Measurements from ENCODE around the gene TTF2. TPM values are rescaled to one million over a fixed set of nuclear protein-coding genes. Genes with fewer than 3 reads are reported as not detected.

The TTF2 gene
- total RNA-seq, 1 experiment from 2014 or later = 31.9 TPM

- no peaks in the 10 kb centered on the region; the same call in none of the 2 replicates for H3K36me3 ChIP-seq (ENCODE audit: control insufficient read depth, insufficient read depth, low read length)
- H3K36me3 Mint-ChIP-seq (ENCODE audit: insufficient read depth, unreplicated experiment) = peaks cover 38% of the 10 kb centered on the region
- no TSS peak for BruUV-seq (replicated peaks)
- H3K27ac Mint-ChIP-seq (ENCODE audit: unreplicated experiment) = no peak overlapping the region
- CTCF ChIA-PET = no interaction called here
- DNase-seq = no peak
- H3K4me1 Mint-ChIP-seq (ENCODE audit: low read depth, unreplicated experiment) = no peaks in the 10 kb centered on the region
- no peaks in the 10 kb centered on the region for H3K9me3 ChIP-seq
- no peaks in the 10 kb centered on the region for H3K9me3 Mint-ChIP-seq (ENCODE audit: unreplicated experiment)
- H3K4me3 ChIP-seq (ENCODE audit: low read depth, low read length) = no peak overlapping the region
- POLR2A ChIA-PET = no interaction called here
- intact Hi-C loops (cut with micrococcal nuclease; ENCODE audit: unreplicated experiment) = no loop called here
- no peak overlapping the region for H3K4me3 Mint-ChIP-seq (ENCODE audit: unreplicated experiment)
- no peaks in the 10 kb centered on the region for H3K27me3 ChIP-seq (replicated peaks; ENCODE audit: control insufficient read depth, insufficient read depth, low read length)
- no peaks in the 10 kb centered on the region for H3K27me3 Mint-ChIP-seq (ENCODE audit: insufficient read depth, unreplicated experiment)
- TF ChIP-seq CTCF (IDR thresholded peaks at IDR 0.05; ENCODE audit: insufficient read depth in 1 of 2, low read depth in 1 of 2, low read length in 1 of 2, severe bottlenecking in 1 of 2, unreplicated experiment in 1 of 2) = no peak
- no peaks in the 10 kb centered on the region for H3K4me1 ChIP-seq
Observed at GRCh38 chr1:117094841-117095604, 34.9 kb downstream of the TTF2 start.

- H3K4me1 Mint-ChIP-seq (ENCODE audit: low read depth, unreplicated experiment) = no peaks in the 10 kb centered on the region
- intact Hi-C loops (cut with micrococcal nuclease; ENCODE audit: unreplicated experiment) = no loop called here
- no peaks in the 10 kb centered on the region for H3K9me3 Mint-ChIP-seq (ENCODE audit: unreplicated experiment)
- Histone ChIP-seq H3K27me3 (replicated peaks; ENCODE audit: control insufficient read depth, insufficient read depth, low read length) (no peaks in the 10 kb centered on the region), H3K36me3 (ENCODE audit: control insufficient read depth, insufficient read depth, low read length) (no peaks in the 10 kb centered on the region; the same call in none of the 2 replicates), H3K4me1 (no peaks in the 10 kb centered on the region), H3K4me3 (ENCODE audit: low read depth, low read length) (no peak overlapping the region), H3K9me3 (no peaks in the 10 kb centered on the region)
- H3K4me3 Mint-ChIP-seq (ENCODE audit: unreplicated experiment) = no peak overlapping the region
- DNase-seq = no peak
- H3K27me3 Mint-ChIP-seq (ENCODE audit: insufficient read depth, unreplicated experiment) = no peaks in the 10 kb centered on the region
- no peak overlapping the region for H3K27ac Mint-ChIP-seq (ENCODE audit: unreplicated experiment)
- no TSS peak for BruUV-seq (replicated peaks)
- TF ChIP-seq CTCF (IDR thresholded peaks at IDR 0.05; ENCODE audit: insufficient read depth in 1 of 2, low read depth in 1 of 2, low read length in 1 of 2, severe bottlenecking in 1 of 2, unreplicated experiment in 1 of 2) = no peak
- POLR2A ChIA-PET = no interaction called here
- CTCF ChIA-PET = no interaction called here
- peaks cover 38% of the 10 kb centered on the region for H3K36me3 Mint-ChIP-seq (ENCODE audit: insufficient read depth, unreplicated experiment)
Observed at GRCh38 chr1:117096951-117097408, 36.9 kb downstream of the TTF2 start.

- CTCF ChIA-PET = no interaction called here
Observed at GRCh38 chr1:117097443-117097842, 37.3 kb downstream of the TTF2 start.

More at GRCh38 chr1:117097443-117097842, 37.3 kb downstream of the TTF2 start:
- Histone ChIP-seq H3K9me3 (no peaks in the 10 kb centered on the region), H3K4me3 (ENCODE audit: low read depth, low read length) (no peak overlapping the region), H3K36me3 (ENCODE audit: control insufficient read depth, insufficient read depth, low read length) (no peaks in the 10 kb centered on the region; the same call in none of the 2 replicates), H3K4me1 (no peaks in the 10 kb centered on the region), H3K27me3 (replicated peaks; ENCODE audit: control insufficient read depth, insufficient read depth, low read length) (no peaks in the 10 kb centered on the region)
- Mint-ChIP-seq H3K27ac (ENCODE audit: unreplicated experiment) (no peak overlapping the region), H3K27me3 (ENCODE audit: insufficient read depth, unreplicated experiment) (no peaks in the 10 kb centered on the region), H3K9me3 (ENCODE audit: unreplicated experiment) (no peaks in the 10 kb centered on the region), H3K4me3 (ENCODE audit: unreplicated experiment) (no peak overlapping the region), H3K4me1 (ENCODE audit: low read depth, unreplicated experiment) (no peaks in the 10 kb centered on the region), H3K36me3 (ENCODE audit: insufficient read depth, unreplicated experiment) (peaks cover 42% of the 10 kb centered on the region)
- BruUV-seq (replicated peaks) = no TSS peak
- intact Hi-C loops (cut with micrococcal nuclease; ENCODE audit: unreplicated experiment) = no loop called here
- POLR2A ChIA-PET = no interaction called here
- DNase-seq = no peak
- no peak for TF ChIP-seq CTCF (IDR thresholded peaks at IDR 0.05; ENCODE audit: insufficient read depth in 1 of 2, low read depth in 1 of 2, low read length in 1 of 2, severe bottlenecking in 1 of 2, unreplicated experiment in 1 of 2)

Measured in Caco-2 (cell line).